Naive thymus-derived CD4-positive, alpha-beta T cell (primary cell): ENCODE data around the gene ZNF692. TPM values are rescaled to one million over a fixed set of nuclear protein-coding genes. Genes with fewer than 3 reads are reported as not detected.

ENCODE experiments used
- ATAC-seq: fragments of 150-1000 bp; cut with Tn5 transposase; 2 replicates; pipeline ENCODE4 v1.10.0; 2021; ENCODE audit warnings: mild to moderate bottlenecking, moderate library complexity
- CTCF ChIA-PET: fragments of 350-600 bp; sonication (Branson Sonifier 250); formaldehyde crosslinking; loops from one replicate; lab custom pipeline; 2021; ENCODE audit warnings: antibody characterized with exemption; lab: Charles Lee
- POLR2A ChIA-PET: fragments of 350-600 bp; sonication (Branson Sonifier 250); formaldehyde crosslinking; loops from one replicate; lab custom pipeline; 2021; ENCODE audit warnings: antibody characterized with exemption, inconsistent platforms; lab: Charles Lee
- DNase-seq, 9 donors: peaks; one replicate each; pipeline versions ENCODE4 v3.0.0 to v3.0.0-alpha.2; 2020 to 2022; ENCODE audit warnings: mixed read lengths in 1 of 9
- H3K27ac ChIP-seq: one replicate; pipeline ENCODE4 v1.7.0; 2013; ENCODE audit warnings: mild to moderate bottlenecking, low read depth, low read length, moderate library complexity
- H3K27me3 ChIP-seq, 2 donors: one replicate each; pipeline ENCODE4 v1.7.0; 2013; ENCODE audit warnings: low read length in 2 of 2, mild to moderate bottlenecking in 2 of 2, moderate library complexity in 2 of 2; ENCODE audit not compliant: control insufficient read depth in 2 of 2, insufficient read depth in 2 of 2
- H3K36me3 ChIP-seq, 3 experiments: 1 replicate in 2 of 3; 2 replicates in 1 of 3; pipeline ENCODE4 v1.7.0; 2013; ENCODE audit warnings: low read length in 3 of 3, mild to moderate bottlenecking in 3 of 3, moderate library complexity in 1 of 3; ENCODE audit not compliant: insufficient read depth in 3 of 3, control insufficient read depth in 2 of 3
- H3K4me1 ChIP-seq, 2 donors: one replicate each; pipeline ENCODE4 v1.7.0; 2013; ENCODE audit warnings: low read length in 2 of 2, mild to moderate bottlenecking in 2 of 2, moderate library complexity in 1 of 2; ENCODE audit not compliant: control insufficient read depth in 2 of 2, insufficient read depth in 2 of 2
- H3K4me3 ChIP-seq: 2 replicates; pipeline ENCODE4 v1.7.0; 2013; ENCODE audit warnings: mild to moderate bottlenecking, low read length
- H3K9me3 ChIP-seq, 3 experiments: 1 replicate in 2 of 3; 2 replicates in 1 of 3; pipeline ENCODE4 v1.7.0; 2013; ENCODE audit warnings: low read length in 3 of 3; ENCODE audit not compliant: control insufficient read depth in 2 of 3
- H3K27ac Mint-ChIP-seq, 9 donors: one replicate each; pipeline ENCODE4 v1.8.0; 2020 to 2022; ENCODE audit warnings: mixed read lengths in 9 of 9, mild to moderate bottlenecking in 8 of 9, moderate library complexity in 5 of 9, inconsistent platforms in 2 of 9
- H3K27me3 Mint-ChIP-seq, 5 donors: one replicate each; pipeline ENCODE4 v1.8.0; 2021 to 2022; ENCODE audit warnings: mixed read lengths in 5 of 5, mild to moderate bottlenecking in 1 of 5
- H3K36me3 Mint-ChIP-seq, 5 donors: one replicate each; pipeline ENCODE4 v1.8.0; 2020 to 2022; ENCODE audit warnings: mixed read lengths in 5 of 5, mild to moderate bottlenecking in 3 of 5, inconsistent platforms in 1 of 5
- H3K4me1 Mint-ChIP-seq, 7 donors: one replicate each; pipeline ENCODE4 v1.8.0; 2020 to 2022; ENCODE audit warnings: mixed read lengths in 7 of 7, mild to moderate bottlenecking in 3 of 7, inconsistent platforms in 1 of 7
- H3K4me3 Mint-ChIP-seq, 10 donors: one replicate each; pipeline ENCODE4 v1.8.0; 2020 to 2022; ENCODE audit warnings: mild to moderate bottlenecking in 10 of 10, mixed read lengths in 10 of 10, moderate library complexity in 6 of 10, inconsistent platforms in 2 of 10
- H3K9me3 Mint-ChIP-seq, 11 donors: one replicate each; pipeline ENCODE4 v1.8.0; 2020 to 2022; ENCODE audit warnings: mixed read lengths in 11 of 11, mild to moderate bottlenecking in 4 of 11, inconsistent platforms in 1 of 11, moderate library complexity in 1 of 11
- intact Hi-C, 2 donors: fragments of 100-400 bp; cut with micrococcal nuclease; formaldehyde crosslinking; loops; one replicate each; pipeline ENCODE4 v1.15.1; 2023
- polyA plus RNA-seq, 2 donors: library from polyadenylated mRNA; unstranded; fragments of 300-500 nt; fragmentation: Illumina TruSeq; gene quantifications; one replicate each; pipeline ENCODE4 v1.2.3, GENCODE V29; 2021
- total RNA-seq, 6 experiments: library from RNA in 5 of 6; stranded (reverse) in 5 of 6; gene quantifications; 1 replicate in 5 of 6; 2 replicates in 1 of 6; pipeline ENCODE4 v1.2.3 and lab custom pipeline; 2021 to 2026

ZNF692 gene
- total and polyA plus RNA-seq, 7 experiments from 2014 or later = 7.6 to 87.5 (median 58.7) TPM

DNA sequence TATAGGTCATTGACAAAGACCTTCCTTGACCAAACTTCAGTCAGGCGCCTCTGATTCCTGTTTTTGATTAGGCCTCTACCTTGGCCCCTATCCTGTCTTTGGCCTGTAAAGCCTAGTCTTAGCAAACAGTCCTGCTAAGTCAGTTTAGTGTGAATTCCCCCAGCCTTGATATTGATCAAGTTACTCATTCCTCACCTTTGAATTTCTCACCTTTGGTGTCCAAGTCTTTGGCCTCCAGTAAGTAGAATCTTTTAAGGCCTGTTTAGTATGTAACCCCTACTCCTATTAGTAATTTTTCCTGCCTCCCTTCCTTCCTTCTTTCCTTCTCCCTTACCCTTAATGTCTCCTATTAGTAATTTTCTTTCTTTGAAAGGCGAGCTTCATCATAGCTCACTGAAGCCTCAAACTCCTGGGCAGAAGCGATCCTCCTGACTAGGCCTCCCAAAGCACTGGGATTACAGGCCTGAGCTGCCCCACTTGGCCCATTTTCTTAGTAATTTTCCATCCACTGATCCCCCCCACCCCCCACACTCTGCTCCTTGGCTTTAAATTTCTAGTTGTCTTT, 13.0 kb upstream of the ZNF692 start:
- no peak overlapping the region for H3K27ac ChIP-seq
- H3K9me3 Mint-ChIP-seq = peaks cover 0 to 22% (median 0%) of the 10 kb centered on the region in 11 donors
- no peak for DNase-seq
- no peaks in the 10 kb centered on the region for H3K27me3 ChIP-seq
- H3K27me3 Mint-ChIP-seq = peaks cover 0 to 19% (median 0%) of the 10 kb centered on the region in 5 donors
- peaks cover 0 to 13% (median 0%) of the 10 kb centered on the region in 5 donors for H3K36me3 Mint-ChIP-seq
- no peak overlapping the region for H3K4me3 ChIP-seq
- H3K4me1 Mint-ChIP-seq = peaks cover 8 to 31% (median 23%) of the 10 kb centered on the region in 7 donors
- H3K36me3 ChIP-seq = peaks cover 0 to 4% (median 0%) of the 10 kb centered on the region in 3 experiments
- H3K4me3 Mint-ChIP-seq = peak overlapping the region in 8 of 10 donors; percentile 17 to 76 (median 48)
- intact Hi-C loops = no loop called here
- H3K9me3 ChIP-seq = no peaks in the 10 kb centered on the region
- CTCF ChIA-PET = interaction anchor here (0.8 to 0.9 kb wide), 2 partner anchors 14 to 30 kb away, joined by 3 read pairs; no protein-coding TSS in a partner anchor
- POLR2A ChIA-PET = interaction anchor here (4.9 kb wide), 1 partner anchor 10 kb away, joined by 78 read pairs; the partner anchor contains the start of gene ZNF692
- no peak for ATAC-seq
- H3K4me1 ChIP-seq = no peaks in the 10 kb centered on the region
- peak overlapping the region in 4 of 9 donors; percentile 36 to 64 (median 48) for H3K27ac Mint-ChIP-seq

- Mint-ChIP-seq H3K9me3 (peaks cover 0 to 6% (median 0%) of the 10 kb centered on the region in 11 donors), H3K36me3 (peaks cover 0 to 2% (median 0%) of the 10 kb centered on the region in 5 donors), H3K4me3 (peak overlapping the region; percentile 80 to 96 (median 92)), H3K27ac (peak overlapping the region; percentile 86 to 97 (median 88)), H3K27me3 (no peaks in the 10 kb centered on the region), H3K4me1 (peaks cover 29 to 48% (median 45%) of the 10 kb centered on the region in 7 donors)
- ChIA-PET CTCF (interaction anchor here (1.4 kb wide), 2 partner anchors 24 to 37 kb away, joined by 3 to 4 read pairs; partner anchors contain the start of gene SH3BP5L), POLR2A (interaction anchor here (0.5 to 9.5 kb wide), 8 partner anchors 10 to 43 kb away, joined by 3 to 154 read pairs (median 5); partner anchors contain the start of genes PGBD2, SH3BP5L and ZNF672)
- H3K9me3 ChIP-seq = no peaks in the 10 kb centered on the region
- peak overlapping the region; percentile 71 for H3K27ac ChIP-seq
- no peaks in the 10 kb centered on the region for H3K36me3 ChIP-seq
- DNase-seq (peak; percentile 60 to 82 (median 74)), ATAC-seq (peak; percentile 65)
- intact Hi-C loops = loop anchor here (1.0 kb wide), 4 partner anchors 10 to 43 kb away; partner anchors contain the start of genes PGBD2 (in 2 of the 2) and ZNF672 (in 1 of the 2)
- peak overlapping the region; percentile 76 for H3K4me3 ChIP-seq
- H3K27me3 ChIP-seq = no peaks in the 10 kb centered on the region
- peaks cover 22 to 23% of the 10 kb centered on the region in 2 donors for H3K4me1 ChIP-seq
Observed at GRCh38 chr1:248862998-248863881, 4.4 kb upstream of the ZNF692 start.

DNA sequence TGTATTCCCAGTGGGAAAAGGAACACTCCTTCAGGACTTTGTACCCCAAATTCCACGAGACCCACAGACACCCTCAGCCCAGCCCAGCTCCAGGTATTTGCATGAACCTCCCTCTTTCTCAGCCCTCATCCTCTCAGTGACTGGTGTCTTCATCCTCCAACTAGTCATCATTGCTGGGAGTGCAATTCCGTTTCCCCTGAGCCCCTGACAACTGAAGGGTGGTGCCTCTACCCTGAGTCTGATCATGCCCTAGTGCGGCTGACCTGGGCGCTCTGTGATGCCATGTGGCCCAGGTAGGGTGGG, 3.8 kb upstream of the ZNF692 start:
- Mint-ChIP-seq H3K4me1 (peaks cover 31 to 52% (median 51%) of the 10 kb centered on the region in 7 donors), H3K27me3 (no peaks in the 10 kb centered on the region), H3K9me3 (peaks cover 0 to 6% (median 0%) of the 10 kb centered on the region in 11 donors), H3K4me3 (peak overlapping the region; percentile 80 to 95 (median 92)), H3K27ac (peak overlapping the region; percentile 84 to 94 (median 88)), H3K36me3 (peaks cover 0 to 2% (median 0%) of the 10 kb centered on the region in 5 donors)
- Histone ChIP-seq H3K27me3 (no peaks in the 10 kb centered on the region), H3K9me3 (no peaks in the 10 kb centered on the region), H3K4me1 (peaks cover 28% of the 10 kb centered on the region in 2 donors), H3K4me3 (peak overlapping the region; percentile 76), H3K36me3 (no peaks in the 10 kb centered on the region), H3K27ac (peak overlapping the region; percentile 71)
- ChIA-PET CTCF (interaction anchor here (1.4 kb wide), 2 partner anchors 23 to 36 kb away, joined by 3 to 4 read pairs; partner anchors contain the start of gene SH3BP5L), POLR2A (interaction anchor here (0.5 to 9.5 kb wide), 6 partner anchors 11 to 43 kb away, joined by 3 to 154 read pairs (median 18); partner anchors contain the start of genes PGBD2, SH3BP5L and ZNF672)
- DNase-seq = no peak
- ATAC-seq = peak; percentile 2
- intact Hi-C loops = no loop called here

- POLR2A ChIA-PET = interaction anchor here (0.6 to 9.5 kb wide), 5 partner anchors 12 to 40 kb away, joined by 3 to 154 read pairs (median 29); partner anchors contain the start of genes SH3BP5L and ZNF672
- peaks cover 31 to 60% (median 51%) of the 10 kb centered on the region in 7 donors for H3K4me1 Mint-ChIP-seq
- peak overlapping the region in 6 of 10 donors; percentile 1 to 91 (median 44) for H3K4me3 Mint-ChIP-seq
- Histone ChIP-seq H3K4me3 (no peak overlapping the region), H3K27me3 (no peaks in the 10 kb centered on the region), H3K9me3 (no peaks in the 10 kb centered on the region), H3K4me1 (peaks cover 36% of the 10 kb centered on the region in 2 donors), H3K36me3 (no peaks in the 10 kb centered on the region), H3K27ac (no peak overlapping the region)
- ATAC-seq = no peak
- DNase-seq = no peak
- intact Hi-C loops = no loop called here
- CTCF ChIA-PET = interaction anchor here (0.7 to 1.4 kb wide), 2 partner anchors 12 to 22 kb away, joined by 3 to 4 read pairs; no protein-coding TSS in a partner anchor
- peaks cover 0 to 4% (median 0%) of the 10 kb centered on the region in 11 donors for H3K9me3 Mint-ChIP-seq
- H3K36me3 Mint-ChIP-seq = peaks cover 0 to 2% (median 0%) of the 10 kb centered on the region in 5 donors
- no peak overlapping the region for H3K27ac Mint-ChIP-seq
- H3K27me3 Mint-ChIP-seq = no peaks in the 10 kb centered on the region
Observed at GRCh38 chr1:248861616-248862015, 2.7 kb upstream of the ZNF692 start.

DNA sequence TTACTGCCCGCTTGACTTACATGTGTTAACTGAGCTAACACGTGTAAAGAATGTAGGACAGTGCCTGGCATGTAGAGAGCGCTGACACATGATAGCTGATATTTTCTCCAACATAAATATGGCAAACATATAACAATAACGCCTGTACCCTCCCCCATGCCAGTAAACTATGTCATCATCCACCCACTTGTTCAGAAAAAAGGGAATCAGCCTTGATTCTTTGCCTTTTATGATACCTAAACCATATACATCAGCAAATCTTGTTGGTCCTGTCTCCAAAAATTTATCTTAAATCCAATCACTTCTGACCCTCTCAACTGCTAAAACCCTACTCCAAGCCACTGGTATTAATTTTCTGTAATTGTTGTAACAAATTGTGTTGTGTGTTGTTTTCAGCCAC, 1.1 kb upstream of the ZNF692 start:
- CTCF ChIA-PET = interaction anchor here (0.6 to 2.5 kb wide), 4 partner anchors 14 to 456 kb away, joined by 3 to 11 read pairs (median 8); partner anchors contain the start of genes SH3BP5L and ZNF672
- H3K4me1 ChIP-seq = peaks cover 36 to 41% of the 10 kb centered on the region in 2 donors
- H3K4me3 ChIP-seq = no peak overlapping the region
- POLR2A ChIA-PET = interaction anchor here (1.0 to 9.5 kb wide), 5 partner anchors 13 to 33 kb away, joined by 3 to 154 read pairs (median 33); partner anchors contain the start of genes SH3BP5L and ZNF672
- no peaks in the 10 kb centered on the region for H3K27me3 ChIP-seq
- no peaks in the 10 kb centered on the region for H3K9me3 ChIP-seq
- intact Hi-C loops = no loop called here
- DNase-seq (no peak), ATAC-seq (no peak)
- peaks cover 0 to 6% (median 0%) of the 10 kb centered on the region in 3 experiments for H3K36me3 ChIP-seq
- H3K4me3 Mint-ChIP-seq = peak overlapping the region; percentile 81 to 98 (median 91)
- no peaks in the 10 kb centered on the region for H3K27me3 Mint-ChIP-seq
- peaks cover 0 to 4% (median 0%) of the 10 kb centered on the region in 11 donors for H3K9me3 Mint-ChIP-seq
- H3K4me1 Mint-ChIP-seq = peaks cover 31 to 68% (median 54%) of the 10 kb centered on the region in 7 donors
- peak overlapping the region; percentile 90 to 98 (median 96) for H3K27ac Mint-ChIP-seq
- H3K27ac ChIP-seq = no peak overlapping the region
- H3K36me3 Mint-ChIP-seq = peaks cover 0 to 8% (median 0%) of the 10 kb centered on the region in 5 donors
